Activated T-cell treated with anti-CD3 and anti-CD28 coated beads, Interleukin-2, amount 50 U/mL, for 4 hours (primary cell): ENCODE measurements around the gene TMEM183A. TPM values are rescaled to one million over a fixed set of nuclear protein-coding genes. Genes with fewer than 3 reads are reported as not detected.

Experiments
- ATAC-seq, 2 donors: fragments of 200-7000 bp; cut with Tn5 transposase; one replicate each; pipeline ENCODE4 v1.10.0; 2021
- DNase-seq: peaks from one replicate; pipeline ENCODE4 v3.0.0-alpha.2; 2020
- H3K27me3 Mint-ChIP-seq: one replicate; pipeline ENCODE4 v1.8.0; 2021; ENCODE audit warnings: low read depth, mixed read lengths
- H3K36me3 Mint-ChIP-seq: one replicate; pipeline ENCODE4 v1.8.0; 2022; ENCODE audit warnings: mixed read lengths; ENCODE audit not compliant: insufficient read depth
- H3K4me1 Mint-ChIP-seq: one replicate; pipeline ENCODE4 v1.8.0; 2021; ENCODE audit warnings: low read depth, mixed read lengths
- H3K4me3 Mint-ChIP-seq: one replicate; pipeline ENCODE4 v1.8.0; 2021; ENCODE audit warnings: mild to moderate bottlenecking, moderate library complexity, mixed read lengths
- H3K9me3 Mint-ChIP-seq: one replicate; pipeline ENCODE4 v1.8.0; 2021; ENCODE audit warnings: mixed read lengths
- total RNA-seq, 3 donors: library from RNA; stranded (reverse); gene quantifications; one replicate each; pipeline ENCODE4 v1.2.1, GENCODE V29; 2021

Gene TMEM183A, protein sequence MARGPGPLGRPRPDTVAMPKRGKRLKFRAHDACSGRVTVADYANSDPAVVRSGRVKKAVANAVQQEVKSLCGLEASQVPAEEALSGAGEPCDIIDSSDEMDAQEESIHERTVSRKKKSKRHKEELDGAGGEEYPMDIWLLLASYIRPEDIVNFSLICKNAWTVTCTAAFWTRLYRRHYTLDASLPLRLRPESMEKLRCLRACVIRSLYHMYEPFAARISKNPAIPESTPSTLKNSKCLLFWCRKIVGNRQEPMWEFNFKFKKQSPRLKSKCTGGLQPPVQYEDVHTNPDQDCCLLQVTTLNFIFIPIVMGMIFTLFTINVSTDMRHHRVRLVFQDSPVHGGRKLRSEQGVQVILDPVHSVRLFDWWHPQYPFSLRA
- 10 to 100 TPM; 82.3 to 85.8 (median 85.6) TPM for total RNA-seq

DNA sequence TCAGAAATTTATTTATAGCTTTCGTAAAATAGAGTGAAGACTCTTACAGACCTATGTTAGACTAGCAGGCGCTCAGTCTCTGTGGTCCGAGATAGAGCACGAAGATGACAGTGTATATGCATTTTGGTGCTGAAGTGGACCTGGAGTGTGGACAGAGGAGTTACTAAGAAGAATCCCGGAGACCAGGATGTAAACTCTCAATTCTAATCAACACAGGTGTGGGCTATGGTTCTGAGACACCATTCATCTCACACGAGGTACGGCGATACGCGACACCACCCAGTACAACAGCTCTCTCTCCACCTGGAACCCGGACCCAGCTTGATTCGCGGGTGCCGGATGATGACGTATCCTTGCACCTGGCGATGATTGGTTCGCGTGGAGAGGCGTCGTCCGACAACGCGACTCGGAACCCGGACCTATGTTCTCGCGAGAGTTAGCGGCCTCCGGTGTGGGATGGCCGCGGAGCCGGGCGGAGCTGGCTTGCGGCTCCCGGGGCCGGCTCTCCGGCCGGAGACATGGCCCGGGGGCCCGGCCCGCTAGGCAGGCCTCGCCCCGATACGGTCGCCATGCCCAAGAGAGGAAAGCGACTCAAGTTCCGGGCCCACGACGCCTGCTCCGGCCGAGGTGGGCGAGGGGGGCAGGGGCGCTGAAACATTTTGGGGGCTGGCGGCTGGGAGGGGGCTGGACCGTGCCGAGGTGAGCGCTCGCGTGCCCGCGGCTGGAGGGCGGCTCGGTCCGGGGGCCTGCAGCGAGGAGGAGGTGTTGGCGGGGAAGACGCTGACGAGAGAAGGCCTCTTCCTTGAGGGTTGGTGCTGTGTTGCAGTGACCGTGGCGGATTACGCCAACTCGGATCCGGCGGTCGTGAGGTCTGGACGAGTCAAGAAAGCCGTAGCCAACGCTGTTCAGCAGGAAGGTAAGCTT is at the start of gene TMEM183A:
TMEM183A (plus strand) TSS at position 427 of the 924 bp plus-strand sequence; CDS start at position 519, 92 bp downstream.
- peak within 1 kb of the TSS; percentile 96 for H3K4me3 Mint-ChIP-seq
- H3K4me1 Mint-ChIP-seq = peaks cover 32% of the 10 kb centered on the region
- no peaks in the 10 kb centered on the region for H3K9me3 Mint-ChIP-seq
- ATAC-seq (peak; percentile 94 to 96), DNase-seq (peak; percentile 94)
- no peaks in the 10 kb centered on the region for H3K27me3 Mint-ChIP-seq
- peaks cover 14% of the 10 kb centered on the region for H3K36me3 Mint-ChIP-seq

DNA sequence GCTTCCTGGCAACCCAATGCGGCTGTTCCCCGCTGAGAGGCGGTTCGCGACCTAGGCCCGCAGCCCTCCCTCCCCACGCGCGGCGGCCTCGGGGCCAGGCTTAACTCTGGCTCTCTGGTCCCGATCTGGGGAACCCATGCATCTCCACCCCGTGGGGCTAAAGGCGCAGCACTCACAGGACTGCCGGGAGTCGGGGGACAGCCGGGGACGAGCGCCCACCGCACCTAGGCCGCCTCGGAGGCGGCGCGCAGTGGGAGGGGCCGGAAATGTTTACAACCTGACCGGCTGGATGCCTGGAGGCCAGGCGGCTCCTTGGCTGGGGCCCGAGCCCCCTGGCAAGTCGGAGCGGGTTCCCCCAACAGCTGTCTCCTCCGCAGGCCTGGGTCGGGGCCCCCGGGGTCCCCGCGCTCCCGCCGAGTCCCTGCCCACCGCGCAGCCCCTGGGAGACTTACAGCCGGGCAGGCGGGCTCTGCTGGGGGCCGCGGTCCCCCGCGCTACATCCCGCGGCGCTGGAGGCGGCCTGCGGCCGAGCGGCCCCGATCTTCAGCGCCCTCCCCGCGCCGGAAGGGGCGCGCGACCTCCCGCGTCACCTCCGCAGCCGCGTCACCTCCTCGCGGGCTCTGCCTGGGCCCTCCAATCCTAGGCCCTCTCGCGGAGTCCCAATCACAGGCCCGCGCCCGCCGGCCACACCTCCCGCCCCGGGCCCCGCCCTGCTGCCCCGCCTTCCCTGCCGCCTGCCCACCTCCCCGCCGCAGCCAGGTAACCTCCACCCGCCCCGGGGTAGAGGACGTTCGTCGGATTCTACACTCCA is 49.2 kb upstream of the TMEM183A start, which contains the start of gene ADIPOR1:
ADIPOR1 (minus strand) TSS at position 580 of the 811 bp plus-strand sequence. CDS start 7,242 bp downstream, outside the sequence.
- no peaks in the 10 kb centered on the region for H3K9me3 Mint-ChIP-seq
- peak within 1 kb of the TSS; percentile 83 for H3K4me3 Mint-ChIP-seq
- DNase-seq (peak; percentile 92), ATAC-seq (peak; percentile 98 to 99)
- no peaks in the 10 kb centered on the region for H3K27me3 Mint-ChIP-seq
- peaks cover 47% of the 10 kb centered on the region for H3K4me1 Mint-ChIP-seq
- H3K36me3 Mint-ChIP-seq = peaks cover 12% of the 10 kb centered on the region

DNA sequence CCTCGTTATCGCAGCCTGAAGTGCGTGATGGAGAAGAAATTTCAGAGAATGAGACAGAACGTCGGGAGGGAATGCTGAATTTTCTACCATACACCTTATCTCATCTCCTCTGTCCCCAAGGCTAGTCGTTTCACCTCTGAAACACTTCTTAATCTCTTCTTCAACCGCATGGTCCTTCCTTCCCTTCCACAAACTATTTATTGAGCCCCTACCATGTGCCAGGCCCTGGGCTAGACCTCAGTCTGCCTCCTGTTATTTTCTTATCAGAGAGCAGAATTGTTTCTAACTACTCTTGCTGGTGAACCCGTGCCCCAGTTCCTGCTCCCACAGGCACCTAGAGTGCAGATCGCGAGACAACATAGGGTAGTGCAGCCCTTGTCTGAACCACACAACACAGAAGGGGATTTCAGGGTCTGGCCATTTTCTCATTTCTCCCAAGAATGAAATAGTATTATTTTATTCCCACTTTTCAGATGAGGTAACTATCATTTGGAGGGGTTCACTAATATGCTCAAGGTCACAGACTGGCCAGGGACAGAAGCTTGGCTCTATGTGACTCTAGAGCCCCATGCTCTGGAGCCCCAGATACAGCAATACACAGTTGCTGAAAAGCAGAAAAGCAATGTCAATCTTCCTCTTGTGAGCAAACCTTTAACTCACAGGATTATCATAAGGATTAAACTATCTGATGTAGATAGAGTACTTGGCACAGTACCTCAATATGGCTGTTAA is 48.5 kb upstream of the TMEM183A start:
- no peaks in the 10 kb centered on the region for H3K9me3 Mint-ChIP-seq
- ATAC-seq (no peak), DNase-seq (no peak)
- H3K4me3 Mint-ChIP-seq = peak overlapping the region; percentile 83
- H3K27me3 Mint-ChIP-seq = no peaks in the 10 kb centered on the region
- peaks cover 15% of the 10 kb centered on the region for H3K36me3 Mint-ChIP-seq
- peaks cover 40% of the 10 kb centered on the region for H3K4me1 Mint-ChIP-seq

DNA sequence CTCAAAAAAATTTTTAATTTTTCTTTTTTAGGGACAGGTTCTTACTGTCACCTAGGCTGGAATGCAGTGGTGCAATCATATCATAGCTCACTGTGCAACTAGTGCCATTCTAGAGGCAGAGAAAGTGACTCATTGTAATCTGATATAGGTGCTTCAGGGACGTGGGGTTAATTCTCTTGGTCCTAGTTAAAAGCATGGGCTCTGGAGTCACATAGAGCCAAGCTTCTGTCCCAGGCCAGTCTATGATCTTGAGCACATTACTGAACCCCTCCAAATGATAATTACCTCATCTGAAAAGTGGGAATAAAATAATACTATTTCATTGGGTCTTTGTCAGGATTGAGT is 47.9 kb upstream of the TMEM183A start:
- no peak for DNase-seq
- Mint-ChIP-seq H3K4me3 (peak overlapping the region; percentile 83), H3K36me3 (peaks cover 13% of the 10 kb centered on the region), H3K27me3 (no peaks in the 10 kb centered on the region), H3K4me1 (peaks cover 37% of the 10 kb centered on the region), H3K9me3 (no peaks in the 10 kb centered on the region)
- ATAC-seq = no peak

DNA sequence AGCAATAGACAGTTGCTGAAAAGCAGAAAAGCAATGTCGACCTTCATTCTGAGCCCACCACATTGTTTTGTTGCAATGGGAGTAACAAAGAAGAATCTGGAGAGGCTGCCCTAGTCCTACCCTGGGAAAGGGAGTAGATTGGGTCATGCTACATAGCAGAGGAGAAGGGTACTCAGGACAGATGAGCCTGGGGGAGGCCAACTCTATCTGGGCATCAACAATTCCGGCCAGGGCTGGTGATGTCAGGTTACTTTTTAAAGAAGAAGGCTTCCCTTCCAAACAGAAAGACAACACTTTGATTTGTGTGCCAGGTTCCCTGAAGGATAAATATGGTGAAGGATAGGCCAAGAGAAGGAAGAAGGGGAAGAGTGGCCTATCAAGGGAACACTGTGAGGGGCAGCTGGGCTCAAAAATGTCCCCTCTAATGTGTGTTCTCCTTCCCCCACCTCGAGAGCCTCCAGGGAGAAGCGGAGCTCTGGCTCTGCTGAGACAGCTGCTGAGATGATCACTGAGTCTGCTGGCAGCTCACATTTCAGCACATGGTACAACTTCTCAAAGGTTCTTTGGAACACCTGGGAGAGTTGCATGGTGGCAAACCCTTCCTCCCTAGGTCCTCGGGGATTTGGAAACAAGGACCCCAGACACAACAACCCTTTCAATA is 45.8 kb upstream of the TMEM183A start:
- no peaks in the 10 kb centered on the region for H3K27me3 Mint-ChIP-seq
- H3K36me3 Mint-ChIP-seq = peaks cover 10% of the 10 kb centered on the region
- DNase-seq = no peak
- no peaks in the 10 kb centered on the region for H3K9me3 Mint-ChIP-seq
- ATAC-seq = no peak
- peaks cover 28% of the 10 kb centered on the region for H3K4me1 Mint-ChIP-seq
- no peak overlapping the region for H3K4me3 Mint-ChIP-seq

DNA sequence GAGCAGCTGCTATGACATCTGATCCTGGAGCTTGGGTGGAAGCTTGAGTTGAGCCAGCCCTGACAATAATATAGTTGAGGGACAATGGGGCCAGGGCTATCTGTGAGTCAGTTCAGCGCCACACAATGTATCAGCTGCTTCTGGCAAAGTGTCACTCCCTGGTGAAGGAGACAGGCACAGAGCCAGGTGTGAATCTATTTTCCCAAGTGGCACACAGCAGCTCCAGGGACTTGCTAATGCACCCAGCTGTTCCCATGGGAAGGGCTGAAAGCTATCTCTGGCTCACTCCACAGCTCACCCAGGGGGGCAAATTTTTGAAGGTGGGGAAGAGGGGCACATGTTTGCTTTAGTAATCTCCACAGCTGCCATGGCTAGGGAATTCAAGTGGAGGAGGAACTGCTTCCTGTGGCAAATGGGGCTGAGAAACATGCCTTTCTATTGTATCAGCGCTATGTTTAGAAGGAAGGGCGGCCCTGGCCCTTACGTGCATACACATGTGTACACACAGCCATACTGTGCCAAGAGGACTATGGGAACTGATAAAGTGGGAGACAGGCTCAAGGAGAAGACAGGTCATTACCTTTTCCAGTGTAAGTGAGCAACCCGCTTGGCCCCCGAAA is 42.3 kb upstream of the TMEM183A start:
- DNase-seq (no peak), ATAC-seq (no peak)
- peak overlapping the region; percentile 12 for H3K4me3 Mint-ChIP-seq
- peaks cover 10% of the 10 kb centered on the region for H3K36me3 Mint-ChIP-seq
- H3K27me3 Mint-ChIP-seq = no peaks in the 10 kb centered on the region
- H3K4me1 Mint-ChIP-seq = peaks cover 29% of the 10 kb centered on the region
- no peaks in the 10 kb centered on the region for H3K9me3 Mint-ChIP-seq

DNA sequence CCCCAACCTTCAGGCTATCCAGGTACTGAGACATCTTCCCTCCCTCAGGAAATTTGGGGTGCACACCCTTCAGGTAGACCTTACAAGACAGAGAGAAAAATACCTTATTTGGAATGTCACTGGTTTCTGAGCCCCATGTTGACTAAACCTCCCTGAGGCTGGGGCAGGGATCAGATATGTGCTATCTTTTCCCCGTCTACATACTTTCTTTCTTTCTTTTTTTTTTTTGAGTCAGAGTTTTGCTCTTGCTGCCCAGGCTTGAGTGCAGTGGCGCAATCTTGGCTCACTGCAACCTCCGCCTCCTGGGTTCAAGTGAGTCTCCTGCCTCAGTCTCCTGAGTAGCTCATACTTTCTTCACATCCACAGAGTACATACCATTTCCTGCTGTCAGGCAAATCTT is 41.8 kb upstream of the TMEM183A start:
- H3K4me3 Mint-ChIP-seq = no peak overlapping the region
- peaks cover 8% of the 10 kb centered on the region for H3K36me3 Mint-ChIP-seq

DNA sequence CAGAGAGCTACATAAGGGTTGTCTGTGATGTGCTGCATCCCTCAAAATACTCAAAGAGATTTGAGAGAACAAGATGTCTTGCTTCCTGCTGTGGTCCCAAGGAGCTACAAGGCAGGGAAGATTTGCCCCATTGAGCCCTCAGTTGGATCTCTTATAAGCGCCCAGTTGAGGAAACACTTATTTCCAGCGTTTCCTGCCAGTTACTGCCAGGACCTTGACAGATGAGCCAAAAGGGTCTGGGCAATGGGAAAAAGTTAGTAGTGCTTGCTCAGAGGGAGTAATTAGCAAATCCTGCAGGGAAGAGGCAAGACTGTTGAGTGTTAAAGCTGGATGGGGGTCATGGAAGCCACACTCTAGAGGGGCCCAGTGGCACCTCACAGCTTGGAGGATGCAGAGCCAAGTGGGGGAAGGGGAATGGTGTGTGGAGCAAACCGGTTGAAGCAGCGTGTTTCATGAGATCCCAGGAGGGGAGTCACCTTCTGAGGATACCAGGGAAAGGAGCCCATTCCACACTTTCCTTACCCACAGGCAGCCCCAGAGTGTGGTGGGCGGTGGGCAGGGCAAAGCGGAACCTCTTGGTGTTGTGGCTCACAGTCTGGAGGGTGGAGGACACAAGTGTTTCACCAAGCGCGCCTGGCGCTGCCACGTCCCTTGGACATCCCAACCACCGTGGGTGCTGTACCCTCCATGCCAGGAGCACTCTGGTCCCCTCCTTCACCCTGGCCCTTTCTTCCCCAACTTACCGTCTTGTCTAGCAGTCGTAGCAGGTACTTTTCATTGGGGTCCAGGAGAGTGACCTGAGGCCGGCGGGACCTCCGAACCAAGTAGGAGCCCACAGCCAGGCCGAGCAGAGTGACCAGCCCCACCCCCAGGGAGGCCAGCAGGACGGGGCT is 40.9 kb upstream of the TMEM183A start:
- H3K36me3 Mint-ChIP-seq = peaks cover 8% of the 10 kb centered on the region
- peaks cover 29% of the 10 kb centered on the region for H3K4me1 Mint-ChIP-seq
- no peaks in the 10 kb centered on the region for H3K27me3 Mint-ChIP-seq
- DNase-seq (no peak), ATAC-seq (no peak)
- peak overlapping the region; percentile 81 for H3K4me3 Mint-ChIP-seq
- H3K9me3 Mint-ChIP-seq = no peaks in the 10 kb centered on the region

More for the DNA sequence above, 41.8 kb upstream of the TMEM183A start:
- DNase-seq (no peak), ATAC-seq (no peak)
- Mint-ChIP-seq H3K9me3 (no peaks in the 10 kb centered on the region), H3K27me3 (no peaks in the 10 kb centered on the region), H3K4me1 (peaks cover 29% of the 10 kb centered on the region)

DNA sequence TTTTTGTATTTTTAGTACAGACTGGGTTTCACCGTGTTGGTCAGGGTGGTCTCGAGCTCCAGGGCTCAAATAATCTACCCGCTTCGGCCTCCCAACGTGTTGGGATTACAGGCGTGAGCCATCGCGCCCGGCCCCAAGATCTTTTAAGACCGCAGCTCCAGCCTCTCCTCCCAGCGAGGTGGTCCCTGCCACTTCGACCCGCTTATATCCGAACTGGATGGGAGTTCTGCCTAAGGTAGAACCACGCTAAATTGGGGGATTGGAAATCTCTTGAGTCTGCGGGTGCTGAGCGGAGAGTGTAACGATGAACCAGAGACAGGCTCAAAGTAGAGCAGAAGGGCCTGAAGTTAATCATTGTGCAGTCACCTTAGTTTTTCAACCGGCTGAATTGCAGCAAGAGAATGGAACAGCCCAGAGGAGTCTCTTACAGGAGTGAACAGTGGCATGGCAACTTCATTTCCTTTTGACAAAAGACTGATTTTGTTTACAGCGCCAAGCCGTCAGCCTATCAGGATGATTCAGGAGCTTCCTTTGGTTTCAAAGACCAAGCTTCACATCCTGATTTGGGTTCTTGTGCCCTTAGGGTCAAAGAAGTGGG is 39.4 kb upstream of the TMEM183A start:
- Mint-ChIP-seq H3K9me3 (no peaks in the 10 kb centered on the region), H3K27me3 (no peaks in the 10 kb centered on the region), H3K36me3 (peaks cover 6% of the 10 kb centered on the region), H3K4me3 (peak overlapping the region; percentile 87), H3K4me1 (peaks cover 29% of the 10 kb centered on the region)
- DNase-seq (no peak), ATAC-seq (peak in 1 of 2 donors; percentile 1)

DNA sequence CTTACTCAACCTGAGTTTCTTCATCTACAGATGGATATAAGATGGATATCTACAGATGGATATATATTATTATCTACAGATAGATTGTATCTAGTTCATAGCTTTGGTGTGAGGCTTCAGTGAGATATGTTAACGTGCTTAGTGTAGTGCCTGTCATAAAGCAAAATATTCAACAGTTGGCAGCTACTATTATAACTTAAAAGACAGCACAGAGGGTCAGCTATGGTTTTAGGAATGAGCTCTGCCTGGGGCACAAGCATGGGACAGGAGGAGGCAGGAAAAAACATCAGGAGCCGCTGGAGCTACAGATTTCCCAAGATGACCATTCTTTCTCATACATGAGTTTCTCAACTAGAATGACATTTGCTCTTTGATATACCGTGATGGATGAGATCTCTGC is 38.8 kb upstream of the TMEM183A start:
- Mint-ChIP-seq H3K9me3 (no peaks in the 10 kb centered on the region), H3K36me3 (peaks cover 3% of the 10 kb centered on the region), H3K4me1 (peaks cover 29% of the 10 kb centered on the region), H3K4me3 (peak overlapping the region; percentile 87), H3K27me3 (no peaks in the 10 kb centered on the region)
- ATAC-seq = no peak
- no peak for DNase-seq

DNA sequence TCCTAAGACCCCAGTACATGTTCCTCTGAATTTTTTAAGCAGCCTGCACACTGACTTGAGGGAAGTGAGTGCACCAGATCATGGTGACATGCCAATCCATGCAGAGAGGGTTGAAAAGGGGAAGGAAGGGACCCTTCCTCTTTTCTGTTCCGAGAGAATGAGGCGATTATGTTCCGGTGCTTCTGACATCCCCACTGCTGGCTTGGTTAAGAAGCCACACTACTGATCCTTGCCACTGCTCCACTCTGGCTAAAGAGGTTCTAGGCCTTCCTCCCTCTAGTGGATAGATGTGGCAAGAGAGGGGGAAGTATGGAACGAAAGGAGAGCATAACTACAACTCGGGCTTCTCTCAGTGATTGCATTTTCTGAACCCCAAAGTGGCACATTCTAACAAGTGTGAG is 38.3 kb upstream of the TMEM183A start:
- ATAC-seq (peak; percentile 30 to 57), DNase-seq (no peak)
- no peaks in the 10 kb centered on the region for H3K9me3 Mint-ChIP-seq
- peak overlapping the region; percentile 37 for H3K4me3 Mint-ChIP-seq
- peaks cover 29% of the 10 kb centered on the region for H3K4me1 Mint-ChIP-seq
- H3K27me3 Mint-ChIP-seq = no peaks in the 10 kb centered on the region
- H3K36me3 Mint-ChIP-seq = no peaks in the 10 kb centered on the region

DNA sequence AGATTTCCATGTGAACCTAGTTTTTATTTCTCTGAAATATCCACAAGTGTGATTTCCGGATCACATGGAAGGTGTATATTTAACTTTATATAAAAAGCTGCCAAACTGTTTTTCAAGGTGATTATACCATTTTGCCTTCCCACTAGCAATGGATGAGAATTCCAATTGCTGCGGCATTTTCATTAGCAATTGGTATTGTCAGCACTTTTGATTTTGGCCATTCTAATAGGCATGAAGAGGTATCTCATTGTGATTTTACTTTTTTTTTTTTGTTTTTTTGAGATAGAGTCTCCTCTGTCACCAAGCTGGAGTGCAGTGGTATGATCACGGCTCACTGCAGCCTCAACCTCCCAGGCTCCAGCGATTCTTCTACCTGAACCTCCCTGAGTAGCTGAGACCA is 35.1 kb upstream of the TMEM183A start:
- ATAC-seq (no peak), DNase-seq (no peak)
- peaks cover 19% of the 10 kb centered on the region for H3K4me1 Mint-ChIP-seq
- H3K9me3 Mint-ChIP-seq = no peaks in the 10 kb centered on the region
- peaks cover 10% of the 10 kb centered on the region for H3K27me3 Mint-ChIP-seq
- no peaks in the 10 kb centered on the region for H3K36me3 Mint-ChIP-seq
- H3K4me3 Mint-ChIP-seq = no peak overlapping the region
